ENCODE data around the gene LGALS4.

Gene LGALS4

DNA sequence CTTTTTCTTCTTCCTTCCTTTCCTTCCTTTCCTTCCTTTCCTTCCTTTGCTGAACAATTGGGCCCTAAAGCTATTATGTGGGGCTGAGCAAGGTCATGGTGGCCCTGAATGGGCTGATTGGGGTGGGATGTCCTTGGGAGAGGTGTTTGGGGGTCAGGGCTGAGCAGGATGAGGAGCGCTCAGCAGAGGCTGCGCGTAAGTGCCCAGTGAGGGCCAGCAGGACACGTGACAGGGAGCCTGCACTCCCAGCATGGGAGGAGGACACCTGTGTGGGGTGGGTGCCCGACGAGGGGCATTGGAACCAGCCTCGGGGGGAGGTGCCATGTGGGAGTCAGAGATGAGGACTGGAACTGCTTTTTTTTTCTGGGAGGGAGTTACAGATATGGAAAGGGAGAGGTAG lies 34.0 kb downstream of the LGALS4 start:
- TF ChIP-seq RAD21 (IDR thresholded peaks at IDR 0.05; ENCODE audit: low read depth) (no peak), CREB1 (IDR thresholded peaks at IDR 0.05; ENCODE audit: low read depth) (no peak), ZBTB7A (IDR thresholded peaks at IDR 0.05; ENCODE audit: low read depth) (no peak), FOXM1 (IDR thresholded peaks at IDR 0.05; ENCODE audit: borderline replicate concordance, low read depth) (no peak), TAF1 (IDR thresholded peaks at IDR 0.05; ENCODE audit: low read depth) (no peak), YY1 (IDR thresholded peaks at IDR 0.05; ENCODE audit: low read depth) (no peak), CEBPB (IDR thresholded peaks at IDR 0.05) (no peak), TEAD4 (IDR thresholded peaks at IDR 0.05) (no peak), EP300 (IDR thresholded peaks at IDR 0.05; ENCODE audit: borderline replicate concordance) (no peak), TCF12 (IDR thresholded peaks at IDR 0.05; ENCODE audit: low read depth) (no peak), NFIC (IDR thresholded peaks at IDR 0.05) (no peak)
- TF ChIP-seq, protein P1, sequence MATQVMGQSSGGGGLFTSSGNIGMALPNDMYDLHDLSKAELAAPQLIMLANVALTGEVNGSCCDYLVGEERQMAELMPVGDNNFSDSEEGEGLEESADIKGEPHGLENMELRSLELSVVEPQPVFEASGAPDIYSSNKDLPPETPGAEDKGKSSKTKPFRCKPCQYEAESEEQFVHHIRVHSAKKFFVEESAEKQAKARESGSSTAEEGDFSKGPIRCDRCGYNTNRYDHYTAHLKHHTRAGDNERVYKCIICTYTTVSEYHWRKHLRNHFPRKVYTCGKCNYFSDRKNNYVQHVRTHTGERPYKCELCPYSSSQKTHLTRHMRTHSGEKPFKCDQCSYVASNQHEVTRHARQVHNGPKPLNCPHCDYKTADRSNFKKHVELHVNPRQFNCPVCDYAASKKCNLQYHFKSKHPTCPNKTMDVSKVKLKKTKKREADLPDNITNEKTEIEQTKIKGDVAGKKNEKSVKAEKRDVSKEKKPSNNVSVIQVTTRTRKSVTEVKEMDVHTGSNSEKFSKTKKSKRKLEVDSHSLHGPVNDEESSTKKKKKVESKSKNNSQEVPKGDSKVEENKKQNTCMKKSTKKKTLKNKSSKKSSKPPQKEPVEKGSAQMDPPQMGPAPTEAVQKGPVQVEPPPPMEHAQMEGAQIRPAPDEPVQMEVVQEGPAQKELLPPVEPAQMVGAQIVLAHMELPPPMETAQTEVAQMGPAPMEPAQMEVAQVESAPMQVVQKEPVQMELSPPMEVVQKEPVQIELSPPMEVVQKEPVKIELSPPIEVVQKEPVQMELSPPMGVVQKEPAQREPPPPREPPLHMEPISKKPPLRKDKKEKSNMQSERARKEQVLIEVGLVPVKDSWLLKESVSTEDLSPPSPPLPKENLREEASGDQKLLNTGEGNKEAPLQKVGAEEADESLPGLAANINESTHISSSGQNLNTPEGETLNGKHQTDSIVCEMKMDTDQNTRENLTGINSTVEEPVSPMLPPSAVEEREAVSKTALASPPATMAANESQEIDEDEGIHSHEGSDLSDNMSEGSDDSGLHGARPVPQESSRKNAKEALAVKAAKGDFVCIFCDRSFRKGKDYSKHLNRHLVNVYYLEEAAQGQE (IDR thresholded peaks at IDR 0.05; ENCODE audit: low read depth) = no peak

DNA sequence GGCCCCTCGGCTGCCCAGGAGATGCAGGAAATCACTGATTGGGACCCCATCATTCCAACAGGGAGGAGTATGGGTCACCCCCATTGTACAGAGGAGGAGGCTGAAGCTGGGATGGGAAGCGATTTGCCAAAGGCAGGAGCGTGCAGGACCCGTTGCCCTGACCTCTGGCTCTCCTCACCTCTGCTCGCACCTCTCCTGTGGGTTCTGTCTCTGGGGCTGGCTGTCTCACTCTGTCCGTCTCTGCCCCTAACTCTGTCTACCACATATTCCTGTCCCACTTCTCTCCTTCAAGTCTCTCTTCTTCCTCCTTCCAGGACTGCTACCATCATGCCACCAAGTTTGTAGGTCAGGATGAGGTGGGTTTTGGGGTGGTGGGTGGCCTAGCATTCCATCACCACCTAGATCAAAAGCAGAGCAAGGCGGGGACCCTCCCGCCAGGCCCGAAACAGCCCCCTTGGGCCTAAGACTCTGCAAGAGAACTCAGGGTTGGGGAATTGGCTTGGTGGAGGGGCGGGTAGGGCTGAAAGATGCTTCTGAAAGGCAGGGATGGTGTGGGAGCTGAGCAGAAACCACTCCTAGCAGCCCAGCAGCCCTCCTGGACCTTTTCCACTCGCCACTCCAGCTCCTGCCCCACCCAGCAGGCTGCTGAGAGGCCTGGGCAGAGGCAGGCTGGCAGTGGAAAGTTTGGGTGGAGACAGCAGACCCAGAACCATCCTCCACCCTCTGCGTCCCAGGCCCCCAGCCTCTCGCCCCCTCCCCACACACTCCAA lies 38.4 kb downstream of the LGALS4 start:
- TF ChIP-seq, protein P2, sequence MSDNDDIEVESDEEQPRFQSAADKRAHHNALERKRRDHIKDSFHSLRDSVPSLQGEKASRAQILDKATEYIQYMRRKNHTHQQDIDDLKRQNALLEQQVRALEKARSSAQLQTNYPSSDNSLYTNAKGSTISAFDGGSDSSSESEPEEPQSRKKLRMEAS (IDR thresholded peaks at IDR 0.05) = no peak
- TF ChIP-seq, protein P1 (IDR thresholded peaks at IDR 0.05; ENCODE audit: low read depth) = no peak
- TF ChIP-seq CEBPB (IDR thresholded peaks at IDR 0.05) = no peak
- TF ChIP-seq, protein P3, sequence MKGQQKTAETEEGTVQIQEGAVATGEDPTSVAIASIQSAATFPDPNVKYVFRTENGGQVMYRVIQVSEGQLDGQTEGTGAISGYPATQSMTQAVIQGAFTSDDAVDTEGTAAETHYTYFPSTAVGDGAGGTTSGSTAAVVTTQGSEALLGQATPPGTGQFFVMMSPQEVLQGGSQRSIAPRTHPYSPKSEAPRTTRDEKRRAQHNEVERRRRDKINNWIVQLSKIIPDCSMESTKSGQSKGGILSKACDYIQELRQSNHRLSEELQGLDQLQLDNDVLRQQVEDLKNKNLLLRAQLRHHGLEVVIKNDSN (IDR thresholded peaks at IDR 0.05) = no peak
- no peak for TF ChIP-seq TEAD4 (IDR thresholded peaks at IDR 0.05)
- TF ChIP-seq TAF1 (IDR thresholded peaks at IDR 0.05; ENCODE audit: low read depth) = no peak
- no peak for TF ChIP-seq EGR1 (IDR thresholded peaks at IDR 0.05)
- TF ChIP-seq ZBTB7A (IDR thresholded peaks at IDR 0.05; ENCODE audit: low read depth) = no peak

DNA sequence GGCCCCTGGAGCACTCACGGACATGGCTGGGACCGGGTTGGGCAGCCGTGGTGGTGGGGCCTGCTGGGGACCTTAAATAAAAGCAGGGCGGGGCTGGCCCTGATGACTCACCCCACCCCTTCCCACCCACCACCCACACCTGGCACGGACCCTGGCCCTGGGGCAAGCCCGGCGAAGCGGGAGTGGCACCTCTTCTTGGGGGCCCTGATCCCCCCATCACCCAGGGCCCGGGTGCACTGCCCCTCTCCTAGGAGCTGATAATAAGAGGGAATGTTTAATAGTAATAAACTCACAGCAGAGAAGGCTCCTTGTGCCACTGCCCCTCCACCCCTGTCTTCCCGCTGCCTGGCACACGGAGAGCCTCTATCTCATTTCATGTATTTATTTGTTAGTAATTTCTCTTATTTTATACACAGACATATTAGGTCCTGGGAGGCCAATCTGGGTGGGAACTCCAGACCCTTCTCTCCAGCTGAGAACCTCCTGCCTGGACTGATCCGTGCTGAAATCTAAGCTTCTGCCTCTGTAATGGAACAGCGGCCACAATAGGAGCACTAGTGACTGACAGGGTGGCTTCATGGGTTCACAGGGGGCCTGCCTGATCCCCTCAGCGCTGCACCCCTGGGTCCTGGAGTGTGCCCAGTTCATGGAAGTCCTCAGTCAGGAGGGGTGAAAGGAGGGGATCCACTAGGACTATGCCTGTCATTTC lies 39.1 kb downstream of the LGALS4 start, which contains the start of gene LGALS7:
Gene LGALS7 (minus strand): TSS at position 49 of the 709 bp plus-strand sequence. CDS start 25 bp downstream, at position 24.
- no peak for TF ChIP-seq CREB1 (IDR thresholded peaks at IDR 0.05; ENCODE audit: low read depth)
- TF ChIP-seq TCF12 (IDR thresholded peaks at IDR 0.05; ENCODE audit: low read depth) = no peak
- no peak for TF ChIP-seq EGR1 (IDR thresholded peaks at IDR 0.05)
- TF ChIP-seq, protein P1 (IDR thresholded peaks at IDR 0.05; ENCODE audit: low read depth) = no peak
- no peak for TF ChIP-seq FOXM1 (IDR thresholded peaks at IDR 0.05; ENCODE audit: borderline replicate concordance, low read depth)
- TF ChIP-seq RAD21 (IDR thresholded peaks at IDR 0.05; ENCODE audit: low read depth) = no peak
- TF ChIP-seq, protein P2 (IDR thresholded peaks at IDR 0.05) = no peak
- TF ChIP-seq YY1 (IDR thresholded peaks at IDR 0.05; ENCODE audit: low read depth) = no peak
- no peak for TF ChIP-seq ZBTB7A (IDR thresholded peaks at IDR 0.05; ENCODE audit: low read depth)
- TF ChIP-seq CEBPB (IDR thresholded peaks at IDR 0.05) = no peak
- no peak for TF ChIP-seq TAF1 (IDR thresholded peaks at IDR 0.05; ENCODE audit: low read depth)
- TF ChIP-seq NFIC (IDR thresholded peaks at IDR 0.05) = no peak
- TF ChIP-seq EP300 (IDR thresholded peaks at IDR 0.05; ENCODE audit: borderline replicate concordance) = no peak
- TF ChIP-seq TEAD4 (IDR thresholded peaks at IDR 0.05) = no peak
- TF ChIP-seq, protein P3 (IDR thresholded peaks at IDR 0.05) = no peak
